Large intestine (tissue), 3 donors: ENCODE measurements around the gene HIP1. TPM values are rescaled to one million over a fixed set of nuclear protein-coding genes. Genes with fewer than 3 reads are reported as not detected.
"Not testable (repeated sequence)": the region's sequence is repeated elsewhere in the genome, so short reads cannot be mapped to it uniquely, and the experiment has no call there.

Experiments
- DNase-seq, 2 donors: peaks; one replicate each; pipeline versions ENCODE4 v3.0.0 to v3.0.0-alpha.2; 2013
- H3K27ac ChIP-seq: one replicate; pipeline ENCODE4 v1.5.1; 2013; ENCODE audit warnings: low read length
- H3K27me3 ChIP-seq: 2 replicates; pipeline ENCODE4 v1.6.1; 2013; ENCODE audit warnings: low read length; ENCODE audit not compliant: control insufficient read depth, insufficient read depth
- H3K36me3 ChIP-seq: 2 replicates; pipeline ENCODE4 v1.6.1; 2013; ENCODE audit warnings: low read length; ENCODE audit not compliant: control insufficient read depth, insufficient read depth
- H3K4me1 ChIP-seq: one replicate; pipeline ENCODE4 v1.6.1; 2013; ENCODE audit warnings: low read length; ENCODE audit not compliant: control insufficient read depth, insufficient read depth
- H3K4me3 ChIP-seq: one replicate; pipeline ENCODE4 v1.5.1; 2013; ENCODE audit warnings: low read length
- H3K9me3 ChIP-seq: one replicate; pipeline ENCODE4 v1.6.1; 2013; ENCODE audit warnings: mild to moderate bottlenecking, low read depth, low read length, moderate library complexity; ENCODE audit not compliant: control insufficient read depth
- WGBS: methylation state at CpG from one replicate; pipeline ENCODE4 v1.1.5; 2013; ENCODE audit warnings: low lambda C conversion rate; ENCODE audit not compliant: insufficient coverage; 5-methylcytosine and 5-hydroxymethylcytosine counted together
- polyA plus RNA-seq: library from polyadenylated mRNA; unstranded; fragments of 120-200 nt; gene quantifications from one replicate; pipeline ENCODE4 v1.2.1, GENCODE V29; 2013

HIP1 gene
- polyA plus RNA-seq, 1 donor, result 5.9 TPM

GRCh38 chr7:75595766-75596165 is 143.0 kb downstream of the HIP1 start:
- Histone ChIP-seq H3K4me1 (peaks cover 9% of the 10 kb centered on the region), H3K9me3 (no peaks in the 10 kb centered on the region), H3K27ac (no peak overlapping the region), H3K36me3 (peaks cover 2% of the 10 kb centered on the region), H3K4me3 (no peak overlapping the region), H3K27me3 (no peaks in the 10 kb centered on the region)
- no CpG with 5 or more reads among the region's 4 CpGs for WGBS
- no peak for DNase-seq

DNA sequence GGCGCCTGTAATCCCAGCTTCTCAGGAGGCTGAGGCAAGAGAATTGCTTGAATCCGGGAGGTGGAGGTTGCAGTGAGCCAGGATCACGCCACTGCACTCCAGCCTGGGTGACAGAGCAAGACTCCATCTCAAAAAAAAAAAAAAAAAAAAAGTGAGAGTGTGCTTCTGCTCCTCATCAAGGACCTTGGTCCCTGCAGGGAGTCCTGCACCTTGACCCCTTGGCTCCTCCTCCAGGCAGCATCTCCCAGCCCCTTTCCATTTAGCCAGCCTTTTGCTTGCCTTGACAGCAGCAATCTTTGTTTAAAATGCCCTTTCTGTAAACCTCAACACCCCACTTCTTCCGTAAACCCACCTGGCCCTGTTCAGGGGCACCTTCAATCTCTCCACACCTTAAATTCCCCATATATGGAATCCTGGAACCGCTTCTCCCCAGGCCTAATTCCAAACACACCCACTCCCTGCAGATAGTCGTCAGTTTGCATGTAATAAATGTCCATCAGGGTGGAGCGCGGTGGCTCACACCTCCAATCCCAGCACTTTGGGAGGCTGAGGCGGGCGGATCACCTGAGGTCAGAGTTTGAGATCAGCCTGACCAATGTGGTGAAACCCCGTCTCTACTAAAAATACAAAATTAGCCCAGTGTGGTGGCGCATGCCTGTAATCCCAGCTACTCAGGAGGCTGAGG is 145.1 kb downstream of the HIP1 start:
- not testable (repeated sequence) for H3K27me3 ChIP-seq, H3K36me3 ChIP-seq, H3K4me1 ChIP-seq, H3K9me3 ChIP-seq, H3K4me3 ChIP-seq, H3K27ac ChIP-seq
- WGBS, result no CpG with 5 or more reads among the region's 12 CpGs
- peak in 1 of 2 donors; percentile 42 for DNase-seq

DNA sequence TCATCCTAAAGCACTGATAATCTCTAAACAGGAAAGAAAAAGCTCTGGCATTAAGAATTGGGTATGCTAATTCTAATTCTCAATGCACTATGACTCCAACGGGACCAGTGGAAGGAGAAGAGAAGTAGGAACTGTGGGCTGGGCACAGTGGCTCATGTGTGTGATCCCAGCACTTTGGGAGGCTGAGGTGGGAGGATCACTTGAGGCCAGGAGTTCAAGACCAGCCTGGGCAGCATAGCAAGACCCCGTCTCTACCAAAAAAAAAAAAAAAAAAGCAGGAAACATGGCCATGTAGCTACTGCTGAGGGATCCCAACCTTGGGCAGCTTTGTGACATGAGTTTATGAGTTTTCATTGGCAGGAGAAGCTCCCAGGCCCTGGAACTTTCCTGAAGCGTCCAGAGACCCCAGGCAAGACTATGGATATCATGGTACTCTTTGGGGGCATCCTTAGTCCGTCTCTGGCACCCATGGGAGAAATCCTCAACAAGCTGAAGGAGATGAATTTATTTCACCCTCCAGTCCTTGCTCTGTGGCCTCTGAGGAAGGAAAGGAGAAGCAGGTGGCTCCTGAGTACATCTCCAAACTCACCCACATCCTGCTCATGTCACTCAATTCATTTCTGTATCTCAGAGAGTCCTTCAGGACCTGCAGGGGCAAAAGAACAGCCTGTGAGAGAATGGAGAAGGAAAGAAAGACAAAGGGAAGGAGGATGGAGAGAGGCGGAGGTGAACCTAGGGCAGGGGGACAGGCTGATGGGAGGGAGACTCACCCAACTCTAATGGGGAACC is 147.1 kb downstream of the HIP1 start:
- H3K36me3 ChIP-seq, result peaks cover 2% of the 10 kb centered on the region
- WGBS, result no CpG with 5 or more reads among the region's 5 CpGs
- peaks cover 4% of the 10 kb centered on the region for H3K4me1 ChIP-seq
- no peak overlapping the region for H3K4me3 ChIP-seq
- DNase-seq, result no peak
- H3K27ac ChIP-seq, result no peak overlapping the region
- no peaks in the 10 kb centered on the region for H3K9me3 ChIP-seq
- no peaks in the 10 kb centered on the region for H3K27me3 ChIP-seq

- no peak overlapping the region for H3K27ac ChIP-seq
- no peak for DNase-seq
- no peaks in the 10 kb centered on the region for H3K9me3 ChIP-seq
- no peak overlapping the region for H3K4me3 ChIP-seq
- whole genome bisulfite sequencing, result no CpG with 5 or more reads among the region's 2 CpGs
- H3K4me1 ChIP-seq, result peaks cover 4% of the 10 kb centered on the region
- H3K27me3 ChIP-seq, result no peaks in the 10 kb centered on the region
- peaks cover 5% of the 10 kb centered on the region for H3K36me3 ChIP-seq
These were observed 148.3 kb downstream of the HIP1 start for GRCh38 chr7:75590373-75591005.

DNA sequence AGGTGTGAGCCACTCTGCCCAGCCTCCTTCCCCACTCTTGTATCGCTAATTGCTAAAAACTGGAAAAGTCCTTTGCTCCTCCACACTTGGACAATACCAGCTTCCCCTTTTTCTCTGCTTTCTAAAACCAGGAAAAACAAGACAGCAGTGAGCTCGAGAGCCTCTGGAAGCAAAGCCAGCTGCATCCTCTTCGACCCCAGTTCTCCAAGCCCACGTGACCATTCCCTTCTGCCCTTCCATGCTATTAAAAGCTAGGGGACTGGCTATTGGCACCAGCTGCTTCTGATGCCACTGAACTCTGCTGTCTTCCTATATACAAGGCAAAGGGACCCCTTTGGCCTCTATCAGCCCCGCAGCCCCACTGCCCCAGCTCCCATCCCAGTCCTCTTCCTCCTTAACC is 154.4 kb downstream of the HIP1 start:
- no peak for DNase-seq
- Histone ChIP-seq H3K27ac (no peak overlapping the region), H3K4me1 (no peaks in the 10 kb centered on the region), H3K9me3 (no peaks in the 10 kb centered on the region), H3K4me3 (no peak overlapping the region), H3K27me3 (no peaks in the 10 kb centered on the region), H3K36me3 (peaks cover 5% of the 10 kb centered on the region)
- 100% methylated on average over 1 of the region's 5 CpGs for WGBS

DNA sequence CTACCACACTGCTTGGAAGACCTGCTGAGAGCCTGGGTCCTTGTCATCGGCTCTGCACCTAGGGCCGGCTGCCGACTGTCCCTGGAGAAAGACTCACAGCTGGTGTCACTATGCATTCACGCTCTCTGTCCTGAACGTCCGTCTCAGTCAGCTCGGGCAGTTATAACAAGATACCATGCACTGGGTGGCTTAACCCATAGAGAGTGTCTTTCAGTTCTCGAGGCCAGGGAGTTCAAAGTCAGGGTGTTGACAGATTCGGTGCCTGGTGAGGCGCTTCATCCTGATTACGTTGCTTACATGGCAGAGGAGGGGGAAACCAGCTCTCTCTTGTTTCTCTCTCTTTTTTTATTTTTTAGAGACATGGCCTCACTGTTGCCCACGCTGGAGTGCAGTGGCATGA is 155.5 kb downstream of the HIP1 start:
- H3K36me3 ChIP-seq, result peaks cover 5% of the 10 kb centered on the region
- H3K4me1 ChIP-seq, result no peaks in the 10 kb centered on the region
- H3K9me3 ChIP-seq, result no peaks in the 10 kb centered on the region
- WGBS, result no CpG with 5 or more reads among the region's 12 CpGs
- no peak overlapping the region for H3K27ac ChIP-seq
- H3K27me3 ChIP-seq, result no peaks in the 10 kb centered on the region
- H3K4me3 ChIP-seq, result no peak overlapping the region
- no peak for DNase-seq

- Histone ChIP-seq H3K4me3 (no peak overlapping the region), H3K27ac (no peak overlapping the region), H3K27me3 (no peaks in the 10 kb centered on the region), H3K4me1 (no peaks in the 10 kb centered on the region), H3K9me3 (no peaks in the 10 kb centered on the region), H3K36me3 (peaks cover 2% of the 10 kb centered on the region)
- DNase-seq, result no peak
- WGBS, result 67% methylated on average over 1 of the region's 6 CpGs
These were observed 158.8 kb downstream of the HIP1 start for GRCh38 chr7:75579899-75580298.

- Histone ChIP-seq H3K4me3 (no peak overlapping the region), H3K9me3 (no peaks in the 10 kb centered on the region), H3K27me3 (no peaks in the 10 kb centered on the region), H3K36me3 (peaks cover 4% of the 10 kb centered on the region), H3K27ac (no peak overlapping the region), H3K4me1 (no peaks in the 10 kb centered on the region)
- DNase-seq, result no peak
- no CpG with 5 or more reads among the region's 7 CpGs for WGBS
These were observed 160.7 kb downstream of the HIP1 start for GRCh38 chr7:75578081-75578480.

GRCh38 chr7:75575488-75576121 is 163.1 kb downstream of the HIP1 start:
- Histone ChIP-seq H3K27ac (no peak overlapping the region), H3K4me3 (no peak overlapping the region), H3K36me3 (peaks cover 5% of the 10 kb centered on the region), H3K9me3 (no peaks in the 10 kb centered on the region), H3K4me1 (no peaks in the 10 kb centered on the region), H3K27me3 (no peaks in the 10 kb centered on the region)
- 92% methylated on average over 2 of the region's 13 CpGs for WGBS
- DNase-seq, result no peak

GRCh38 chr7:75573477-75574019 is 165.2 kb downstream of the HIP1 start:
- no CpG with 5 or more reads among the region's 14 CpGs for WGBS
- Histone ChIP-seq H3K4me3 (no peak overlapping the region), H3K4me1 (no peaks in the 10 kb centered on the region), H3K27ac (no peak overlapping the region), H3K9me3 (no peaks in the 10 kb centered on the region), H3K36me3 (peaks cover 5% of the 10 kb centered on the region), H3K27me3 (no peaks in the 10 kb centered on the region)
- no peak for DNase-seq
